ENCODE data around the gene CEP135.

The CEP135 gene

GRCh38 chr4:55979562-55979961 lies 30.8 kb downstream of the CEP135 start:
- no peak for ATAC-seq
- TF ChIP-seq, protein P1, sequence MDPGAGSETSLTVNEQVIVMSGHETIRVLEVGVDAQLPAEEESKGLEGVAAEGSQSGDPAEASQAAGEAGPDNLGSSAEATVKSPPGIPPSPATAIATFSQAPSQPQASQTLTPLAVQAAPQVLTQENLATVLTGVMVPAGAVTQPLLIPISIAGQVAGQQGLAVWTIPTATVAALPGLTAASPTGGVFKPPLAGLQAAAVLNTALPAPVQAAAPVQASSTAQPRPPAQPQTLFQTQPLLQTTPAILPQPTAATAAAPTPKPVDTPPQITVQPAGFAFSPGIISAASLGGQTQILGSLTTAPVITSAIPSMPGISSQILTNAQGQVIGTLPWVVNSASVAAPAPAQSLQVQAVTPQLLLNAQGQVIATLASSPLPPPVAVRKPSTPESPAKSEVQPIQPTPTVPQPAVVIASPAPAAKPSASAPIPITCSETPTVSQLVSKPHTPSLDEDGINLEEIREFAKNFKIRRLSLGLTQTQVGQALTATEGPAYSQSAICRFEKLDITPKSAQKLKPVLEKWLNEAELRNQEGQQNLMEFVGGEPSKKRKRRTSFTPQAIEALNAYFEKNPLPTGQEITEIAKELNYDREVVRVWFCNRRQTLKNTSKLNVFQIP (CRISPR knock-in tag; IDR thresholded peaks at IDR 0.05; ENCODE audit: borderline replicate concordance, low read depth), result no peak
- no peak for TF ChIP-seq PPARA (CRISPR knock-in tag; IDR thresholded peaks at IDR 0.05; ENCODE audit: borderline replicate concordance)
- TF ChIP-seq TOX (CRISPR knock-in tag; IDR thresholded peaks at IDR 0.05; ENCODE audit: borderline replicate concordance), result no peak
- no peak for TF ChIP-seq BACH2 (CRISPR knock-in tag; IDR thresholded peaks at IDR 0.05; ENCODE audit: borderline replicate concordance)
- no peak for TF ChIP-seq SNAI2 (CRISPR knock-in tag; IDR thresholded peaks at IDR 0.05)
- no peak for TF ChIP-seq OSR1 (CRISPR knock-in tag; IDR thresholded peaks at IDR 0.05)

DNA sequence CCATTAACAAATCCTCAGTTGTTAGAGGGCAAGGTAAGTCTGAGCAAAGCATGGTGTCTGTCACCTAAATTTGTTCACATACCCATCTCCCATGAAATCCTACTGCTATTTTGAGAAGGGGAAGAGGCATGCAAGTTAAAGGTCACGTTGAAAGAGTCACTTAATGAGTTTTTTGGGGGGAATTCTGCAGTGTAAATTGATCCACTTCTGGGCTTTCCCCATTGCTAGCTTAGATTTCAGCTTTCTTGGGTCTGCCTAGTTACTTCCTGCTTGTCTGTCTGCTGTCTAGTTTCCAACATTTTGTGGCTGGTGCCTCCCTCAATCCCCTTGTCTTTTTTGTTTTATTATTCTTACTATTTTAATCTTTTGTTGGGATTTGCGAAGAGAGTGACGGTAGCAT lies 32.0 kb downstream of the CEP135 start:
- TF ChIP-seq ZNF8 (CRISPR knock-in tag; IDR thresholded peaks at IDR 0.05), result no peak
- TF ChIP-seq TCF4 (CRISPR knock-in tag; IDR thresholded peaks at IDR 0.05; ENCODE audit: borderline replicate concordance), result no peak
- TF ChIP-seq, protein P2, sequence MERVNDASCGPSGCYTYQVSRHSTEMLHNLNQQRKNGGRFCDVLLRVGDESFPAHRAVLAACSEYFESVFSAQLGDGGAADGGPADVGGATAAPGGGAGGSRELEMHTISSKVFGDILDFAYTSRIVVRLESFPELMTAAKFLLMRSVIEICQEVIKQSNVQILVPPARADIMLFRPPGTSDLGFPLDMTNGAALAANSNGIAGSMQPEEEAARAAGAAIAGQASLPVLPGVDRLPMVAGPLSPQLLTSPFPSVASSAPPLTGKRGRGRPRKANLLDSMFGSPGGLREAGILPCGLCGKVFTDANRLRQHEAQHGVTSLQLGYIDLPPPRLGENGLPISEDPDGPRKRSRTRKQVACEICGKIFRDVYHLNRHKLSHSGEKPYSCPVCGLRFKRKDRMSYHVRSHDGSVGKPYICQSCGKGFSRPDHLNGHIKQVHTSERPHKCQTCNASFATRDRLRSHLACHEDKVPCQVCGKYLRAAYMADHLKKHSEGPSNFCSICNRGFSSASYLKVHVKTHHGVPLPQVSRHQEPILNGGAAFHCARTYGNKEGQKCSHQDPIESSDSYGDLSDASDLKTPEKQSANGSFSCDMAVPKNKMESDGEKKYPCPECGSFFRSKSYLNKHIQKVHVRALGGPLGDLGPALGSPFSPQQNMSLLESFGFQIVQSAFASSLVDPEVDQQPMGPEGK (CRISPR knock-in tag; IDR thresholded peaks at IDR 0.05; ENCODE audit: borderline replicate concordance), result no peak
- no peak for ATAC-seq

GRCh38 chr4:55982976-55983375 lies 34.2 kb downstream of the CEP135 start:
- TF ChIP-seq, protein P3, sequence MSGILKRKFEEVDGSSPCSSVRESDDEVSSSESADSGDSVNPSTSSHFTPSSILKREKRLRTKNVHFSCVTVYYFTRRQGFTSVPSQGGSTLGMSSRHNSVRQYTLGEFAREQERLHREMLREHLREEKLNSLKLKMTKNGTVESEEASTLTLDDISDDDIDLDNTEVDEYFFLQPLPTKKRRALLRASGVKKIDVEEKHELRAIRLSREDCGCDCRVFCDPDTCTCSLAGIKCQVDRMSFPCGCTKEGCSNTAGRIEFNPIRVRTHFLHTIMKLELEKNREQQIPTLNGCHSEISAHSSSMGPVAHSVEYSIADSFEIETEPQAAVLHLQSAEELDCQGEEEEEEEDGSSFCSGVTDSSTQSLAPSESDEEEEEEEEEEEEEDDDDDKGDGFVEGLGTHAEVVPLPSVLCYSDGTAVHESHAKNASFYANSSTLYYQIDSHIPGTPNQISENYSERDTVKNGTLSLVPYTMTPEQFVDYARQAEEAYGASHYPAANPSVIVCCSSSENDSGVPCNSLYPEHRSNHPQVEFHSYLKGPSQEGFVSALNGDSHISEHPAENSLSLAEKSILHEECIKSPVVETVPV (CRISPR knock-in tag; IDR thresholded peaks at IDR 0.05), result no peak
- TF ChIP-seq ARNTL (CRISPR knock-in tag; IDR thresholded peaks at IDR 0.05; ENCODE audit: borderline replicate concordance, low read depth) (no peak), ZNF70 (CRISPR knock-in tag; IDR thresholded peaks at IDR 0.05) (no peak), CSDC2 (CRISPR knock-in tag; IDR thresholded peaks at IDR 0.05) (no peak), TOX (CRISPR knock-in tag; IDR thresholded peaks at IDR 0.05; ENCODE audit: borderline replicate concordance) (no peak), BACH2 (CRISPR knock-in tag; IDR thresholded peaks at IDR 0.05; ENCODE audit: borderline replicate concordance) (no peak), SNAI2 (CRISPR knock-in tag; IDR thresholded peaks at IDR 0.05) (no peak)
- TF ChIP-seq, protein P2 (CRISPR knock-in tag; IDR thresholded peaks at IDR 0.05; ENCODE audit: borderline replicate concordance), result no peak
- no peak for ATAC-seq

- TF ChIP-seq OSR1 (CRISPR knock-in tag; IDR thresholded peaks at IDR 0.05) (no peak), GLIS3 (CRISPR knock-in tag; IDR thresholded peaks at IDR 0.05) (no peak), ISL1 (CRISPR knock-in tag; IDR thresholded peaks at IDR 0.05) (no peak), ESRRG (CRISPR knock-in tag; IDR thresholded peaks at IDR 0.05) (no peak), ZNF70 (CRISPR knock-in tag; IDR thresholded peaks at IDR 0.05) (no peak), ZNF8 (CRISPR knock-in tag; IDR thresholded peaks at IDR 0.05) (no peak), TOX (CRISPR knock-in tag; IDR thresholded peaks at IDR 0.05; ENCODE audit: borderline replicate concordance) (no peak), ARNTL (CRISPR knock-in tag; IDR thresholded peaks at IDR 0.05; ENCODE audit: borderline replicate concordance, low read depth) (no peak), ZNF565 (CRISPR knock-in tag; conservative IDR thresholded peaks at IDR 0.05; ENCODE audit: low read depth) (no peak), RARB (CRISPR knock-in tag; IDR thresholded peaks at IDR 0.05) (no peak)
- TF ChIP-seq, protein P4, sequence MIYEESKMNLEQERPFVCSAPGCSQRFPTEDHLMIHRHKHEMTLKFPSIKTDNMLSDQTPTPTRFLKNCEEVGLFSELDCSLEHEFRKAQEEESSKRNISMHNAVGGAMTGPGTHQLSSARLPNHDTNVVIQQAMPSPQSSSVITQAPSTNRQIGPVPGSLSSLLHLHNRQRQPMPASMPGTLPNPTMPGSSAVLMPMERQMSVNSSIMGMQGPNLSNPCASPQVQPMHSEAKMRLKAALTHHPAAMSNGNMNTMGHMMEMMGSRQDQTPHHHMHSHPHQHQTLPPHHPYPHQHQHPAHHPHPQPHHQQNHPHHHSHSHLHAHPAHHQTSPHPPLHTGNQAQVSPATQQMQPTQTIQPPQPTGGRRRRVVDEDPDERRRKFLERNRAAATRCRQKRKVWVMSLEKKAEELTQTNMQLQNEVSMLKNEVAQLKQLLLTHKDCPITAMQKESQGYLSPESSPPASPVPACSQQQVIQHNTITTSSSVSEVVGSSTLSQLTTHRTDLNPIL (CRISPR knock-in tag; IDR thresholded peaks at IDR 0.05; ENCODE audit: low read depth), result no peak
- TF ChIP-seq, protein P1 (CRISPR knock-in tag; IDR thresholded peaks at IDR 0.05; ENCODE audit: borderline replicate concordance, low read depth), result no peak
- no peak for ATAC-seq
Measured at GRCh38 chr4:55989766-55990165, 41.0 kb downstream of the CEP135 start.

All from SK-N-SH treated with all-trans-retinoic acid at 6 μM for 48 hours (cell line).